Measurements from ENCODE around the gene ACADS.

GRCh38 chr12:120713861-120714482, 11.7 kb upstream of the ACADS start:
- TF ChIP-seq CTCF (IDR thresholded peaks at IDR 0.05 in 4 of 5, conservative IDR thresholded peaks at IDR 0.05 in 1 of 5) (peak; percentile 83 to 93 (median 84)), POLR2A (IDR thresholded peaks at IDR 0.05) (no peak)

Measured in gastrocnemius medialis (tissue), 4 donors.